Mucosa of descending colon (tissue), 3 donors: ENCODE measurements around the gene CPM. TPM values are rescaled to one million over a fixed set of nuclear protein-coding genes. Genes with fewer than 3 reads are reported as not detected.

Source experiments
- ATAC-seq: fragments of 200-7000 bp; cut with Tn5 transposase; one replicate; pipeline ENCODE4 v1.9.1; 2020; ENCODE audit warnings: mild to moderate bottlenecking, moderate library complexity
- DNase-seq, 3 donors: peaks; one replicate each; pipeline ENCODE4 v3.0.0-alpha.2; 2020
- H3K36me3 ChIP-seq: fragments of 200-600 bp; one replicate; pipeline ENCODE4 v1.8.0; 2021; ENCODE audit warnings: low read depth, mild to moderate bottlenecking
- H3K4me1 ChIP-seq: fragments of 200-600 bp; one replicate; pipeline ENCODE4 v1.8.0; 2021; ENCODE audit warnings: low read depth, mild to moderate bottlenecking
- H3K4me3 ChIP-seq: fragments of 200-600 bp; one replicate; pipeline ENCODE4 v1.8.0; 2021; ENCODE audit warnings: mild to moderate bottlenecking
- H3K9me3 ChIP-seq: fragments of 200-600 bp; one replicate; pipeline ENCODE4 v1.8.0; 2021; ENCODE audit warnings: mild to moderate bottlenecking
- CTCF ChIP-seq: fragments of 200-600 bp; IDR thresholded peaks from one replicate; pipeline ENCODE4 v1.8.0; 2022; ENCODE audit warnings: antibody characterized with exemption, mild to moderate bottlenecking
- intact Hi-C, 2 donors: fragments of 100-400 bp; cut with DNase I in 1 of 2; cut with micrococcal nuclease in 1 of 2; formaldehyde crosslinking; loops; one replicate each; pipeline versions ENCODE4 v1.11.0 to v1.11.1; 2022; cut with DNase I, micrococcal nuclease
- total RNA-seq, 3 donors: library from RNA; stranded (reverse); fragmentation: NEBNext Ultra II Directional in 2 of 3; extraction: Animal tissue kit (Norgen Biotek cat#: 25700) in 2 of 3; gene quantifications; one replicate each; pipeline versions ENCODE4 v1.2.1 to v1.2.4, GENCODE V29; 2021 to 2023
- donor health status: DM: no; HTN: no; CAD: no; lungs with moderate emphysema.
- donor health status: DM: no; HTN: no; CAD: no.
- donor health status: DM: no; HTN: yes; CAD: no.

Gene CPM
- total RNA-seq, 3 donors from 2014 or later = 40.1 to 130 (median 111) TPM

- DNase-seq (no peak), ATAC-seq (no peak)
- no peak overlapping the region for H3K4me3 ChIP-seq
- TF ChIP-seq CTCF = no peak
- H3K4me1 ChIP-seq = peaks cover 5% of the 10 kb centered on the region
- intact Hi-C loops = no loop called here
- H3K9me3 ChIP-seq = no peaks in the 10 kb centered on the region
- no peaks in the 10 kb centered on the region for H3K36me3 ChIP-seq
Measured at GRCh38 chr12:68894276-68894855, 38.6 kb downstream of the CPM start.

DNA sequence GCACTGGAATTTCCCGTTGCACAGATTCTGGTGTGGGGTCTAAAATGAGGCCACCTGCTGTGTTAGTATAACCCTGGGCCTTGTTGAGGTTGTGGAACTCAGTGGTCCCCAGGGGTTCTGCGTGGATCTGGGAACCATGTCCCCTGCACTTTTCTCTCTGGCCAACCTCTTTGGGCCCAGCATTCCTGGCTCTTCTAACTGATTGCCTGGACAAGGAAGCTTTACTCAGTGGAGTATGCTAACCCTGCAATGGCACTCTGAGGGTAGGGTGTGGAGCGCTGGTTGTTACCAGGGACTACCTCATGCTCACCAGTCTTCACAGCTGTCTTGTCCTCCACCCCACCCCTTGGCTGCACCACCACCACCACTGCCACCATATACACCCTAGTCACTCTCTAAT, 39.2 kb downstream of the CPM start:
- intact Hi-C loops = no loop called here
- ATAC-seq = no peak
- H3K4me1 ChIP-seq = no peaks in the 10 kb centered on the region
- no peak for DNase-seq
- no peaks in the 10 kb centered on the region for H3K36me3 ChIP-seq
- TF ChIP-seq CTCF = no peak
- H3K9me3 ChIP-seq = no peaks in the 10 kb centered on the region
- H3K4me3 ChIP-seq = no peak overlapping the region

- Histone ChIP-seq H3K4me1 (no peaks in the 10 kb centered on the region), H3K4me3 (no peak overlapping the region), H3K9me3 (no peaks in the 10 kb centered on the region), H3K36me3 (no peaks in the 10 kb centered on the region)
- intact Hi-C loops = no loop called here
- ATAC-seq (no peak), DNase-seq (no peak)
- TF ChIP-seq CTCF = no peak
Measured at GRCh38 chr12:68893201-68893600, 39.8 kb downstream of the CPM start.

GRCh38 chr12:68891141-68891540, 41.8 kb downstream of the CPM start:
- H3K4me1 ChIP-seq = no peaks in the 10 kb centered on the region
- H3K9me3 ChIP-seq = no peaks in the 10 kb centered on the region
- intact Hi-C loops = no loop called here
- TF ChIP-seq CTCF = no peak
- H3K36me3 ChIP-seq = no peaks in the 10 kb centered on the region
- ATAC-seq = no peak
- no peak for DNase-seq
- H3K4me3 ChIP-seq = no peak overlapping the region

DNA sequence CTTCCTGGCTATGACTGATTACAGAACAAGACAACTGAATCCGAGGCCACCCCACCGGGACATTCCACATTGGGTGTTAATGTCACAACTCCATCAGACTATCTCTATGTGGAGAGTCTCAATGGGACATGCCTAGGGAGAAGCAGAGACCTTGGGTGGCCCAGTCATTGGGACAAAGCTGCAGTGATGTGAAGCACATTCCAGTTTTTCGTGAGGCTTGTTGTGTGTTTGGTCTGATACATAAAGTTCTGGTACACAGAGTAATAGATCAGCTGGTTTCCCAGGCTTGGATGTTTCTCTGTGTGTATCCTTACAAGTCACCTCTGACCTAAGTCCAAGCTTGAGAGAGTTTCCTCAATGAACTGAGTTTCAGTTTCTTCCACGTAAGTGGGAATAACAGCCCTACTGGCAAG, 42.3 kb downstream of the CPM start:
- H3K36me3 ChIP-seq = no peaks in the 10 kb centered on the region
- TF ChIP-seq CTCF = no peak
- H3K4me1 ChIP-seq = no peaks in the 10 kb centered on the region
- H3K9me3 ChIP-seq = no peaks in the 10 kb centered on the region
- intact Hi-C loops = no loop called here
- ATAC-seq = peak; percentile 81
- no peak overlapping the region for H3K4me3 ChIP-seq
- DNase-seq = no peak

DNA sequence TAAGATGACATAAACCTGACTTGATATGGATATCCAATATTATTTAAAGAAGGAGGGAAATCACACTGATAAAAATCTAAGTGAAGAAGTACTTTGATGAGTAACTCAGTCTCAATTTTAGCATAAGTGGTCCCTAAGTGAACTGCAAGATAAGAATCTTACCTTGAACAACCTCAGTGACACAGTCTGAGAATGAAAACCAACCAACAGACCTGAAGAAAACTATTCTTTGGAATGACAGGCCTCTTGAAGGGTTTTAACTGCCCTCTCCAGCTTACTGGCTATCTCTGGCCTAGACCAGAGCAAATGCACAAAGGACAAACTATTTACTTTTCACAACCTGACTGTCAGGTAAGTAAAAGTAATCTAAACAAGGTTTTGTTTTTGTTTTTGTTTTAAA, 44.7 kb downstream of the CPM start:
- DNase-seq (no peak), ATAC-seq (no peak)
- H3K36me3 ChIP-seq = no peaks in the 10 kb centered on the region
- TF ChIP-seq CTCF = no peak
- no peak overlapping the region for H3K4me3 ChIP-seq
- no peaks in the 10 kb centered on the region for H3K9me3 ChIP-seq
- intact Hi-C loops = no loop called here
- no peaks in the 10 kb centered on the region for H3K4me1 ChIP-seq
